WTC11 (cell line): ENCODE results near the gene SLC25A26.

Experiments used
- ATF2 ChIP-seq: sonication (generic); formaldehyde crosslinking; IDR thresholded peaks from 2 replicates; pipeline ENCODE4 v1.8.1; 2022; ENCODE audit warnings: low read depth, missing genetic modification reagents, borderline replicate concordance
- ATF3 ChIP-seq: sonication (generic); formaldehyde crosslinking; conservative IDR thresholded peaks from 2 replicates; pipeline ENCODE4 v1.8.1; 2022; ENCODE audit warnings: mild to moderate bottlenecking, missing genetic modification reagents
- CBFB ChIP-seq: sonication (generic); formaldehyde crosslinking; IDR thresholded peaks from 2 replicates; pipeline ENCODE4 v1.8.1; 2022; ENCODE audit warnings: mild to moderate bottlenecking, low read depth, missing genetic modification reagents
- CREM ChIP-seq: sonication (generic); formaldehyde crosslinking; IDR thresholded peaks from 2 replicates; pipeline ENCODE4 v1.8.1; 2022; ENCODE audit warnings: mild to moderate bottlenecking, missing genetic modification reagents, moderate library complexity
- CTCF ChIP-seq: fragments of 200-600 bp; IDR thresholded peaks from 2 replicates; pipeline ENCODE4 v1.8.0; 2022; ENCODE audit warnings: antibody characterized with exemption
- ETV6 ChIP-seq: sonication (generic); formaldehyde crosslinking; IDR thresholded peaks from 2 replicates; pipeline ENCODE4 v1.8.1; 2022; ENCODE audit warnings: mild to moderate bottlenecking, missing genetic modification reagents
- KAT7 ChIP-seq: sonication (generic); formaldehyde crosslinking; IDR thresholded peaks from 2 replicates; pipeline ENCODE4 v1.8.1; 2023; ENCODE audit warnings: missing genetic modification reagents, mild to moderate bottlenecking, borderline replicate concordance
- OVOL2 ChIP-seq: fragments of 250-450 bp; sonication (Bioruptor Pico); IDR thresholded peaks from 2 replicates; pipeline ENCODE4 v1.9.0; 2021; ENCODE audit warnings: mild to moderate bottlenecking, borderline replicate concordance
- SP1 ChIP-seq: sonication (generic); formaldehyde crosslinking; conservative IDR thresholded peaks from 2 replicates; pipeline ENCODE4 v1.8.1; 2022; ENCODE audit warnings: missing genetic modification reagents
- USF1 ChIP-seq: sonication (generic); formaldehyde crosslinking; IDR thresholded peaks from 2 replicates; pipeline ENCODE4 v1.8.0; 2022; ENCODE audit warnings: mild to moderate bottlenecking, missing genetic modification reagents
- USF2 ChIP-seq: sonication (generic); formaldehyde crosslinking; IDR thresholded peaks from 2 replicates; pipeline ENCODE4 v1.8.1; 2023; ENCODE audit warnings: mild to moderate bottlenecking, missing genetic modification reagents, moderate library complexity
- ZNF532 ChIP-seq: fragments of 250-450 bp; sonication (Bioruptor Pico); IDR thresholded peaks from 2 replicates; pipeline ENCODE4 v1.9.0; 2021; ENCODE audit warnings: mild to moderate bottlenecking, borderline replicate concordance

- TF ChIP-seq CTCF (no peak), OVOL2 (CRISPR knock-in tag) (no peak), USF1 (CRISPR knock-in tag) (no peak), ATF3 (no peak), SP1 (CRISPR knock-in tag) (no peak), ZNF532 (no peak), CBFB (no peak), ETV6 (CRISPR knock-in tag) (no peak), ATF2 (CRISPR knock-in tag) (no peak), USF2 (CRISPR knock-in tag) (no peak), KAT7 (CRISPR knock-in tag) (no peak), CREM (CRISPR knock-in tag) (no peak)
Observed at GRCh38 chr3:66385066-66385465, 164.3 kb downstream of the SLC25A26 start.
